Natural killer cell treated with Interleukin-12 subunit alpha and Interleukin-12 subunit beta and Interleukin-15 and Interleukin-18, amount 100 ng/mL, for 72 hours (primary cell): ENCODE results near the gene P2RY13. TPM values are rescaled to one million over a fixed set of nuclear protein-coding genes. Genes with fewer than 3 reads are reported as not detected.

ENCODE experiments used
- total RNA-seq, 2 donors: library from RNA; stranded (reverse); gene quantifications; one replicate each; pipeline ENCODE4 v1.2.3, GENCODE V29; 2022

P2RY13 gene
- total RNA-seq, 2 donors from 2014 or later, result not detected

Other genes starting within 250 kb of the P2RY13 start
- gene MED12L, start 243.9 kb downstream of the P2RY13 start, total RNA-seq, result 1 to 10 TPM; 1.7 to 2.8 TPM
- 10 to 100 TPM; 21.3 to 66.1 TPM for gene GPR171, start 126.3 kb downstream of the P2RY13 start, total RNA-seq
- gene P2RY14, start 51.0 kb downstream of the P2RY13 start, total RNA-seq, result 1 to 10 TPM; 2.0 to 2.1 TPM
- gene GPR87, start 12.7 kb downstream of the P2RY13 start, total RNA-seq, result not detected
- not detected for gene P2RY12, start 55.2 kb upstream of the P2RY13 start, total RNA-seq
- not detected for gene IGSF10, start 131.5 kb upstream of the P2RY13 start, total RNA-seq